Amniotic epithelial cell (primary cell): ENCODE measurements around the gene MIEN1.
A peak's percentile ranks its signal among the peaks of the same experiment; 100 is the strongest.
"Not testable (repeated sequence)": the region's sequence is repeated elsewhere in the genome, so short reads cannot be mapped to it uniquely, and the experiment has no call there.

Source experiments
- DNase-seq: peaks from one replicate; pipeline ENCODE4 v3.0.0-alpha.2; 2010; ENCODE audit warnings: low read depth

Gene MIEN1

DNA sequence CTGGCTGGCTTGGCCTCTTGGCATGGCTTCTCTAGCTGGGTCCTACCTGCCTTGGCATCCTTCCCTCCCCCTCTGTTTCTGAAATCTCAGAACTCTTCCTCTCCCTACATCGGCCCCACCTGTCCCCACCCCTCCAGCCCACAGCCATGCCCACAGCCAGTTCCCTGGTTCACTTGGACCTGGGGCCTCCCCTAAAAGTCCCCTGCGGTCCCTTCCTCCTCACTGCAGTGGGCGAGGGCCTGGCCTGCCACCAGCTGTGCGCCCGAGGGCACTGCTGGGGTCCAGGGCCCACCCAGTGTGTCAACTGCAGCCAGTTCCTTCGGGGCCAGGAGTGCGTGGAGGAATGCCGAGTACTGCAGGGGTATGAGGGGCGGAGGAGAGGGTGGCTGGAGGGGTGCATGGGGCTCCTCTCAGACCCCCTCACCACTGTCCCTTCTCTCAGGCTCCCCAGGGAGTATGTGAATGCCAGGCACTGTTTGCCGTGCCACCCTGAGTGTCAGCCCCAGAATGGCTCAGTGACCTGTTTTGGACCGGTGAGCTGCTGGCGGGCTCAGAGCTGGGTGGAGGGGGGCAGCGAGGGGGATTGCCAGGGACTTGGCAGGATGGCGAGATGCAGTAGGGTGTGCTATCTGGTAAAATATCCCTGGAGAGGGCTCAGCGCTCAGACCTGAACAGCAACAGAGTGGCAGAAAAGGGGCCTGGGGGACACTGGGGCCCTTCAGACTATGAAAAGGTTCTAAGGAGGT is 14.1 kb downstream of the MIEN1 start:
- no peak for DNase-seq

DNA sequence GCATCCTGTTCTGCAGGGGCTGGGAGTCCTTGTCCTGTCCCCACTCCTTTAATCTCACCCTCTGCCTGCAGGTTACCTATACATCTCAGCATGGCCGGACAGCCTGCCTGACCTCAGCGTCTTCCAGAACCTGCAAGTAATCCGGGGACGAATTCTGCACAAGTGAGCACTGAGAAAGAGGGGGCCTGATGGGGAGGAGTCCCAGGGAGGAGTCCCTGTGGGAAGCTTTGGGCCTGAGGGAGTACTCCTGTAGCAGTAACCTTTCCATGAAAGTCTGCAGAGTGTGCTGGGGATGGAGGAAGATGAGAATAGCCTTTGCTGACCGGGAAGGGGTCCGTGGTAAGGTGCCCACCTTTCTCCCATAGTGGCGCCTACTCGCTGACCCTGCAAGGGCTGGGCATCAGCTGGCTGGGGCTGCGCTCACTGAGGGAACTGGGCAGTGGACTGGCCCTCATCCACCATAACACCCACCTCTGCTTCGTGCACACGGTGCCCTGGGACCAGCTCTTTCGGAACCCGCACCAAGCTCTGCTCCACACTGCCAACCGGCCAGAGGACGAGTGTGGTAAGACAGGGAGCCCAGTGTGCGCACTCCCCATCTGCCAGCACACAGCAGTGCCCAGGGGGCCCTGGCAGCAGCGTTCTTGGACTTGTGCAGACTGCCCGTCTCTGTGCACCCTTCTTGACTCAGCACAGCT is 14.8 kb downstream of the MIEN1 start:
- no peak for DNase-seq

DNA sequence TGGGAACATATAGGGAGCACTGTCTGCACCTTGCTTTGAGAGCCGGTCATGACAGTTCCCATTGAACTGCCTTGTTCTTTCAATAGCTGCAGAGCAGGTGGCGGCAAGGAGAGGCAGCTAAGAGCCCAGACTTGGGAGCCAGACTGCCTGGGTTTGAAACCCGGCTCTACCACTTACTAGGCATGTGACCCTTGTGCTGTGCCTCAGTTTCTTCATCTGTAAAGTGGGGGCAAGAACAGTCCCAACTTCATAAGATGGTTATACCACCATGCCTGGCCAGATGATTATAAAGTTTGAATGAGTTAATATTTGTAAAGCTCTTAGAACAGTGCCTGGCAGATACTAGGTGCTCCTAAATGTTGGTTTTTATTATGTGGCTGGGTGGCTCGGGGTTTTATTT is 16.1 kb downstream of the MIEN1 start:
- no peak for DNase-seq

DNA sequence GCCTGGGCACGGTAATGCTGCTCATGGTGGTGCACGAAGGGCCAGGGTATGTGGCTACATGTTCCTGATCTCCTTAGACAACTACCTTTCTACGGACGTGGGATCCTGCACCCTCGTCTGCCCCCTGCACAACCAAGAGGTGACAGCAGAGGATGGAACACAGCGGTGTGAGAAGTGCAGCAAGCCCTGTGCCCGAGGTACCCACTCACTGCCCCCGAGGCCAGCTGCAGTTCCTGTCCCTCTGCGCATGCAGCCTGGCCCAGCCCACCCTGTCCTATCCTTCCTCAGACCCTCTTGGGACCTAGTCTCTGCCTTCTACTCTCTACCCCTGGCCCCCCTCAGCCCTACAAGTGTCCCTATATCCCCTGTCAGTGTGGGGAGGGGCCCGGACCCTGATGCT is 18.5 kb downstream of the MIEN1 start:
- no peak for DNase-seq

DNA sequence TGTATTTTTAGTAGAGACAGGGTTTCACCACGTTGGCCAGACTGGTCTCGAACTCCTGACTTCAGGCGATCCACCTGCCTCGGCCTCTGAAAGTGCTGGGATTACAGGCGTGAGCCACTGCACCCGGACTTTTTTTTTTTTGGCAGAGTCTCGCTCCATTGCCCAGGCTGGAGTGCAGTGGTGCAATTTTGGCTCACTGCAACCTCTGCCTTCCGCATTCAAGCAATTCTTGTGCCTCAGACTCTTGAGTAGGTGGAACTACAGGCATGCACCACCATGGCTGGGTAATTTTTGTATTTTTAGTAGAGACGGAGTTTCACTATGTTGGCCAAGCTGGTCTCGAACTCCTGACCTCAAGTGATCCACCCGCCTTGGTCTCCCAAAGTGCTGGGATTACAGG is 19.3 kb downstream of the MIEN1 start:
- DNase-seq: not testable (repeated sequence)

DNA sequence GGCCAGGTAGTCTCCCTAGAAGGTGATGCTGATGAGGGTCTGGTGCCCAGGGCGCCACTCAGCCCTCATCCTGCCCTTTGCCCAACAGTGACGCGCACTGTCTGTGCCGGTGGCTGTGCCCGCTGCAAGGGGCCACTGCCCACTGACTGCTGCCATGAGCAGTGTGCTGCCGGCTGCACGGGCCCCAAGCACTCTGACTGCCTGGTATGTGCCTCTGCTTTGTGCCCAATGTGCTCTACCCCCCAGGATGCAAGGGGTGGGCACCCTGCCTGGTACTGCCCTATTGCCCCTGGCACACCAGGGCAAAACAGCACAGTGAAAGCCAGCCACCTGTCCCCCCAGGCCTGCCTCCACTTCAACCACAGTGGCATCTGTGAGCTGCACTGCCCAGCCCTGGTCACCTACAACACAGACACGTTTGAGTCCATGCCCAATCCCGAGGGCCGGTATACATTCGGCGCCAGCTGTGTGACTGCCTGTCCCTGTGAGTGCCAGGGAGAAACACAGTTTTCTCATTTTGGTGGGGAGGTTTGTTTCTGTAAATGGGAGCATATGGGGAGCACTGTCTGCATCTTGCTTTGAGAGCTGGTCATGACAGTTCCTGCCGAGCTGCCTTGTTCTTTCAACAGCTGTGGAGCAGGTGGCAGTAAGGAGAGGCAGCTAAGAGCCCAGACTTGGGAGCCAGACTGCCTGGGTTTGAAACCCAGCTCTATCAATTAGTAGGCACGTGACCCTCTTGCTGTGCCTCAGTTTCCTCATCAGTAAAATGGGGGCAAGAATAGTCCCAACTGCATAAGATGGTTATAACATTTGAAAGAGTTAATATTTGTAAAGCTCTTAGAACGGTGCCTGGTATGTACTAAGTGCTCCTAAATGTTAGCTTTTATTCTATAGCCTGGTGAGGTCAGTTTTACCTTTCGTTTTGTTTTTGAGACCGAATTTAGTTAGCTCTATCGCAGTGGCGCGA is 20.1 kb downstream of the MIEN1 start:
- DNase-seq: no peak

DNA sequence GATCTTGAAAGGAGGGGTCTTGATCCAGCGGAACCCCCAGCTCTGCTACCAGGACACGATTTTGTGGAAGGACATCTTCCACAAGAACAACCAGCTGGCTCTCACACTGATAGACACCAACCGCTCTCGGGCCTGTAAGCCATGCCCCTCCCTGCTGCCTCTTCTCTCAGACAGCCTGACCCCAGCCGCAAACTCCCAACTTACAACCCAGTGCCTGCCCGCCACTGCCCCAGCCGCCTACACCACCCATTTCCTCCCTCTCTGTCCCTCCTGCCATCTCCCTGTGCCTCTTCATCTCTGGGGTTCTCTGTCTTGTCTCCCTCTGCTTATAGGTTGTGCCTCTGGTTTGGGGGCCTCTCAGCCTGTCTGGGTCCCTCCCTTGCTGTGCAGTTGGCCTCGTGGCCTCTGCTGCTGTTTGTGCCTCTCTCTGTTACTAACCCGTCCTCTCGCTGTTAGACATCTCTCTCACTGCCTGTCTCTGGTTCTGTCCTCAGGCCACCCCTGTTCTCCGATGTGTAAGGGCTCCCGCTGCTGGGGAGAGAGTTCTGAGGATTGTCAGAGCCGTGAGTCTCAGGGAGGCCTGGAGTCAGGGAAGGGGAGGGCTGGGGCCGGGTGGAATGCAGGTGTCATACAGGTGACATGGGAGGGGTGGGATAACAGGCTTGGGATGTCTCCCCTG is 20.9 kb downstream of the MIEN1 start:
- DNase-seq: no peak

DNA sequence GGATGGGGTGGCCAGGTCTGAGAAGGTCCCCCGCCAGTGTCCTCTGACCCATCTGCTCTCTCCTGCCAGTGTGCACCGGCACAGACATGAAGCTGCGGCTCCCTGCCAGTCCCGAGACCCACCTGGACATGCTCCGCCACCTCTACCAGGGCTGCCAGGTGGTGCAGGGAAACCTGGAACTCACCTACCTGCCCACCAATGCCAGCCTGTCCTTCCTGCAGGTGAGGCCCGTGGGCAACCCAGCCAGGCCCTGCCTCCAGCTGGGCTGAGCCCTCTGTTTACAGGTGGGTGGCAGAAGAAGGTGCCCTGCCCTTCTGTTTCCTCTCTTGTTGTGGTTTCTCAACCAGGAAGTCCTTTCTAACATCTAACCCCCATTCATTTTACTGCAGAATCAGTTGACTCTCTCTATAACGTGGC is 23.4 kb downstream of the MIEN1 start:
- DNase-seq: no peak

DNA sequence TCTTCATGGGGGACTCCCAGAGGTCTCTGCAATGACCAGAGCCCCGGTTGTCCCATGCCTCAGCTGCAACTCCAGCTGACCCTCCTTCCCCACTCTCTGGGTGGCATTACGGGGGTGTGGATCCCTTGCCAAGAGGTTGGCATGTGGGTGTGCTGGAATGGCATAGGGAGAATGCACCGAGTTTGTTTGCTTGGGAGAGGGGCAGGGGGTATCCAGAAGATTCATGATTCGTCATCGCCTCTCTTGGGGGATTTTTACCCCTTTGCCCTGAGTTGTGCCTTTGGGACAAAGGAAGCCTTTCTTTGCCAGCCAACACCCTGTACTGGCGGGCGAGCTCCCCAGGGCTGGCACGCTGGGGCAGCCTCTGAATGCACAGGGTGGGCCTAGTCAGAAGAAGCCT is 23.9 kb downstream of the MIEN1 start:
- DNase-seq: no peak

DNA sequence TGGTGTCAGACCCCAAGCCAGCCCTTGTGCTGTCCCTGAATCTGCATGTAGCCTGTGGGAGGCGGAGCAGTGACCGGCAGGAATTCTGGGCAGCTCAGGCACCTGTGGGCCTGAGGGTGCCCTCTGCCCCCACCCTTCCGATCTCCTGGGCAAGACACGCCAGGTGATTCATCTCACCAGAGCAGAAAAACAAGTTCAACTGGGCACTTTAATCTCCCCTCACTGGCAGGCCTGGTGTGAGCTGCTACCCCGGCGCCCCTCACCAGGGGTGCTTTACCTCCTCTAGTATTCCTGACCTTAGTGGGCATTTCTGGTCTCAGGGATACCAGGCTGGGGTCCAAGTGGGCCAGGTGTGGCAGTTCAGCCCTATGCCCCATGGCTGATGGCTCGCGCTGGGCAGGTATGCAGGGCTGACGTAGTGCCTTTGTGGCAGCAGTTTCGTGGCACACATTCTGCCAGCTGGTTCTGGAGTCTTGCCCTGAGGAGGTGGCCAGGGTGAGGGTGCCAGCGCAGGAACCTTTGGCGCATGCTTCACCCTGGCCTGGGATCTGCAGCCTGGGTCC is 24.5 kb downstream of the MIEN1 start:
- no peak for DNase-seq

DNA sequence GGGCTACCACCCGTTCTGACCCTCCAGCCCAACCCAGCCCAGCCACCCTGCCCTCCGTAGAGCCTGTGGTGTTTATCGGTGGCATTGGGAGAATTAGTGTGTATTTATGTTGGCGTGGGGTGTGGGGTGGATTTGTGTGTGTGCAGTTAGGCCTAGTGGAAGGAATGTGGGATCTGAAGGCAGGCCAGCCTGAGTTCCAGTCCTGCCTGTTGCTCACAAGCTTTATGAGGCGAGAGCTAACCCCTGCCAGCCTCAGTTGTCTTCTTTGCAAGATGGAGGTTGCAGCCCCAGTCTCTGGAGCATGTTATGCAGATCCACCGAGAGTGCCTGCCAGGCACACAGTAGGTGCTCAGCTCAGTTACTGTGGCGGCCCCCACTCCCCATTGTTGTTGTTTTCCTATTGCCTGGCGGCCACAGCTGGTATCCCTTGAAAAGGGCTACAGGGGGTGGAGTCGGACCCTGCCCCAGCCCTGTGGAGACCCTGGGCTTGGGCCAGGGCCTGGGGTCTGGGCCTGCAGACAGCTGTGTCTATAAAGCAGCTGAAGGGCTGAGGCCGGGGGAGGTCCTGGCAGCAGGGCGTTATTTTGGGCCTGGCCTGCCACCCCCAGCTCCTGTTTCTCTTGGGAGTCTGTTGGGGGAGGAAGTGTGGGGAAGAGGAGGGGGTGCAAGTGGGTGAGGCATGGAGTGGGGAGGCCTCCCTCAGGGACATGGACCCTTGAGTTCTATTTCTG is 25.3 kb downstream of the MIEN1 start:
- peak; percentile 19 for DNase-seq

DNA sequence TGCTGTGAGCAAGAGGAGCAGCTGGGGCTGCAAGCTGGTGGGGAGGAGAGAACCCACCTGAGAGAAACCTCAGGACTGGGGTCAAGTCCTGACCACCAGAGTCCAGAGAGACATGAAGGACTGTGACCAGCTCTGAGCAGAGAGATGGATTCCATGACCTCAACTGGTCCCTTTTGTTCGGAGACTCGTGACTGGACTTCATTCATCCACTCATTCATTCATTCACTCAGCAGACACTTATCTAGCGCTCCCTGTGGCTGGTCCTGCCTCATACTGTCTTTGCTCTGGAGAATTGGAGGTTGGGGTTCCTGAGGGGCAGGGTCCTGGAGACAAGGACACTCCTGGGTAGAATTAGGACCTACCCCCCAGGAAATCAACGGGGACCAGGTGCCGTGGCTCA is 26.4 kb downstream of the MIEN1 start:
- DNase-seq: no peak

DNA sequence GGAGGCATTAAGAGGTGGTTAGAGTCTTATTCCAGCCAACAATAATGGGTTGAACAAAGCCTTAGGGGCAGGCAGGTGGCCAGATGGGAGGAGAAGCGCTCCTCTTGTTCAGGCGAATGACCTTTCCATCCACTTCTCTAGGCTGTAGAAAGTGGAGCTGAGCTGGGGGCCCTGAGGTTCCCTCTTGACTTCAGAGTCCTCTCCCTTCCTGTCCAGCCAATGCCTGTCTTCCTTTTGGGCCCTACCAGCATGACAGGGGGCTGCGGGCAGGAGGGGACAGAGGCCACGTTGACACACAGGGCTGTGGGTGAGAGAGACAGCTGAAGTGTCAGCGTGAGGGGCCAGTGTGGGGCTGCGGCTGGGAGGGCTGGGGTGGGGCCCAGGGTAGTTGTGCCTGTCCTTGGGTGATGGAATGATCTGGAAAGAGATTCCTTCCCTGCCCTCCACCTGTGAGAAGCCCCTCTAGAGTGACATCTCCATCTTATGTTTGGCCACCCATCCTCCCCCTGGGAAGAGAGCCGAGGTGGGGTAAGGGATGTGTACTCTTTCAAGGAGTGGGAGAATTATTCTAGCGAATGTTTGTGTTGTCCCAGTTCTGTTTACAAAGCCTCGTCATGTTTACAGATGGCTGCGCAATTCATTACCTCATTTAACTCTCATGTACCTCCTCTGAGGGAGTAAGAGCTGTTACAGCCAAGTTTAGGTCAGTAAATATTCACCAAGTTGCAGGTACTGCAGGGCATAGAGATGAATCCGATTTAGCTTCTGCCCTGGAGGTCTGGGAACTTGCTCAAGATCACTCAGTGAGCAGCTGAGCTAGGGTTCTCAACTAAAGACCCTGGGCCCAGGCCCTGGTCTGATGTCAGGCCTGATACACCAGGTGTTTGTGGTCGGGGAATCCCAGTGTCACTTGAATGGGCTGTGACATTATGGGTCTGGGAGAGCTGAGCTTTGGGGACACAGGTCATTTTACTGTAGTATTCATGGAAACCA is 27.1 kb downstream of the MIEN1 start:
- no peak for DNase-seq

DNA sequence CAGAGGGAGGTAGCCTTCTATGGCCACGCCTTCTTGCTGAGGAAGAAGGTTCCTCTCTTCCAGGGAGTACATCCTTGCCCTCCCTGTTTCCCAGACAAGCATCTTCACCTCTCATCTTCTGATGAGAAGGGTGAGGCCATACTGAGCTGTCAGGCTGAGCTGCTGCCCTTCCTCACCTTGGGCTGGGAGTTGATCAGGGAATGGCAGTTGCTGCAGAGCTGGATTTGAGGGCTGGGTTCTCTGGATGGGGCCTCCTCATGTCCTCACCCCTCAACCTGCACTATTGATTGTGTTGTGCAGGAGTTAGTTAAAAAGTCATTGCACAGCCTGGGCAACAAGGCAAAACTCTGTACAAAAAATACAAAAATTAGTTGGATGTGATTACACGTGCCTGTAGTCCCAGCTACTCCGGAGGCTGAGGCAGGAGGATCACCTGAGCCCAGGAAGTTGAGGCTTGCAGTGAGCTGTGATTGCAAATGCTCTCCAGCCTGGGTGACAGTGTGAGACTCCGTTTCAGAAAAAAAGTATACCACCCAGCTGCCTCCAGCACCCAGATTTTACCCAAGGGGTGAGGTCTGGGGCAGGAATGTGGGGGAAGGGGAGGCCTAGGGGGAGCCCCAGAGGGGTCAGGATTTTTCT is 28.4 kb downstream of the MIEN1 start:
- no peak for DNase-seq

DNA sequence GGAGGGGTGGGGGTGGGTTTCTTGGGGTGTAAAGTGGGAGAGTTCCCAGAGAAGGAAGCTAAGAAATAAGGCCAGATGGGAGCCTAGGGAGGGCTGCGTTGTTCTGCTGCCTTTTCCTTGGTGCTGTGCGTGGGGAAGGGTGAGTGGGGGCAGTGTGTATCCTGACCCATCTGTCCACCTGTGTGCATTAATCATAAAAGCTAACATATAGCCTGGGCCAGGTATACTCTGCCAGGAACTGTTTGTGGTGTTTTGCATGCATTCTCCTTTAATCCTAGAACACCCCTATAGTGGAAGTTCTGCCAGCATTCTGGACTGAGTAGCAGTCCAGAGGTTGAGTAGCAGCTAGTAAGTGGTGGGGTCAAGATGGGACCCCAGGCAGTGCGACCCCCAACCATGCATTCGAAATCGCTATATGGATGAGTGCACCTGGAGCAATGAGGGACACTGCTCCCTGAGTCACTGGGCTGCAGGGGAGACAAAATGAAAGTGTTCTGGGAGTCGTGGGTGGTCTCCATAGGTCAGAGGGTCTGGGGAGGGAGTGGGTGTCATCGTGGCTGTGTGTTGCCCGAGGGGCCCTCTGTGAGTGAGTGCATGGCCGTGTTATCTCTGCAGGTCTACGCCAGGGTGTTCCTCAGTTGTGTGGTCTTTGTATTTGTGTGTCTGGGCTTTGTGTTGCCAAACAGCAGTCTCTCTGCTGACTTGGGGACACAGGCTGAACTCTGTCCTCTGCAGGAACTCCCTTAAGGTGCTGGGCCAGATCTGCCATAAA is 29.1 kb downstream of the MIEN1 start:
- DNase-seq: no peak

DNA sequence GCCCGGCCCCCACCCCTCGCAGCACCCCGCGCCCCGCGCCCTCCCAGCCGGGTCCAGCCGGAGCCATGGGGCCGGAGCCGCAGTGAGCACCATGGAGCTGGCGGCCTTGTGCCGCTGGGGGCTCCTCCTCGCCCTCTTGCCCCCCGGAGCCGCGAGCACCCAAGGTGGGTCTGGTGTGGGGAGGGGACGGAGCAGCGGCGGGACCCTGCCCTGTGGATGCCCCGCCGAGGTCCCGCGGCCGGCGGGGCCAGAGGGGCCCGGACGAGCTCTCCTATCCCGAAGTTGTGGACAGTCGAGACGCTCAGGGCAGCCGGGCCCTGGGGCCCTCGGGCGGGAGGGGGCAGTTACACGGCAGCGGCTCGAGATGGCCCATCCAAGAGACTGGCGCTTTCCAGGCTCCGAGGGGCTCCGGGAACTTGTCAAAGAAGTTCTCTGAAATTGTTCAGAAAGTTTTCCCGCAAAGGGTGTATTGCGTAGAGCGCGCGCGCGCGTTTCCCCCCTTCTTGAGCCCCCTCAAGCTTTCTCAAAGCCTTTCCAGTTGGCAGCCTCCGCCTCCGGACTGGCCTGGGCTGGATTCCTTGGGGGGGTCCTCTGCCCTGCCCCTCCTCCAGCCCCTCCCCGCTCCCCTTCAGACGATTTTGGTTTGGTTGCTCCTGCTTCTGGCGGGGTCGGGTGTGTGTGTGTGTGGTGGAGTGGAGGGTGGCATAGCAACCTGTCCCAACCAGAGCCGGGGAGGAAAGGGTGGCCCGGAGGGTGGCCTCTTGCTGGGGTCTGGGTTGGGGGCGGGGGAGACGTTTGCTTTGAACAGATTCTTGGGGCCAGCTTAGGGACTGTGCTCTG is 30.0 kb downstream of the MIEN1 start:
- peak; percentile 7 for DNase-seq

DNA sequence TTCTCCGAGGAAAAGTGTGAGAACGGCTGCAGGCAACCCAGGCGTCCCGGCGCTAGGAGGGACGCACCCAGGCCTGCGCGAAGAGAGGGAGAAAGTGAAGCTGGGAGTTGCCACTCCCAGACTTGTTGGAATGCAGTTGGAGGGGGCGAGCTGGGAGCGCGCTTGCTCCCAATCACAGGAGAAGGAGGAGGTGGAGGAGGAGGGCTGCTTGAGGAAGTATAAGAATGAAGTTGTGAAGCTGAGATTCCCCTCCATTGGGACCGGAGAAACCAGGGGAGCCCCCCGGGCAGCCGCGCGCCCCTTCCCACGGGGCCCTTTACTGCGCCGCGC is 30.5 kb downstream of the MIEN1 start, which contains the start of gene ERBB2:
TSS of gene ERBB2 (plus strand) at position 247 of the 330 bp plus-strand sequence. CDS start 175 bp downstream, outside the sequence.
- peak; percentile 74 for DNase-seq
